ENCODE results near the gene SLC44A2.

SLC44A2 gene

DNA sequence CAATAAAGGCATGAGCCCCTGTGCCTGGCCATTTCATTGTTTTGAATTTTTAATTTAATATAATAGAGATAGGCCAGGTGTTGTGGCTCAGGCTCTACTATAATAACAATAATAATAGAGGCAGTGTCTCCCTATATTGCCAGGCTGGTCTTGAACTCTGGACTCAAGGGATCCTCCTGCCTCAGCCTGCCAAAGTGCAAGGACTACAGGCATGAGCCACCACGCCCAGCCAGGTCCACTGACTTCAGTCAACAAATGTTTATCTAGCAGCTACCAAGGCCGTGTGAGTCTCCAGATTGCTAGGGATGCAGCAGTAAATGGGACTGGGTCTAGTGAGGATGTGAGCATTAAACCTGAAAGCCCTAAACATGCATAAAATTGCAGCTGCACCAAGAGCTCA lies 15.0 kb downstream of the SLC44A2 start:
- H3K4me3 ChIP-seq (ENCODE audit: control insufficient read depth, low read depth, low read length): no peak overlapping the region
- TF ChIP-seq, protein P1, sequence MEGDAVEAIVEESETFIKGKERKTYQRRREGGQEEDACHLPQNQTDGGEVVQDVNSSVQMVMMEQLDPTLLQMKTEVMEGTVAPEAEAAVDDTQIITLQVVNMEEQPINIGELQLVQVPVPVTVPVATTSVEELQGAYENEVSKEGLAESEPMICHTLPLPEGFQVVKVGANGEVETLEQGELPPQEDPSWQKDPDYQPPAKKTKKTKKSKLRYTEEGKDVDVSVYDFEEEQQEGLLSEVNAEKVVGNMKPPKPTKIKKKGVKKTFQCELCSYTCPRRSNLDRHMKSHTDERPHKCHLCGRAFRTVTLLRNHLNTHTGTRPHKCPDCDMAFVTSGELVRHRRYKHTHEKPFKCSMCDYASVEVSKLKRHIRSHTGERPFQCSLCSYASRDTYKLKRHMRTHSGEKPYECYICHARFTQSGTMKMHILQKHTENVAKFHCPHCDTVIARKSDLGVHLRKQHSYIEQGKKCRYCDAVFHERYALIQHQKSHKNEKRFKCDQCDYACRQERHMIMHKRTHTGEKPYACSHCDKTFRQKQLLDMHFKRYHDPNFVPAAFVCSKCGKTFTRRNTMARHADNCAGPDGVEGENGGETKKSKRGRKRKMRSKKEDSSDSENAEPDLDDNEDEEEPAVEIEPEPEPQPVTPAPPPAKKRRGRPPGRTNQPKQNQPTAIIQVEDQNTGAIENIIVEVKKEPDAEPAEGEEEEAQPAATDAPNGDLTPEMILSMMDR (IDR thresholded peaks at IDR 0.05; ENCODE audit: control insufficient read depth, insufficient read depth, low read depth, low read length, missing control alignments): no peak
- DNase-seq (ENCODE audit: low read depth): no peak

DNA sequence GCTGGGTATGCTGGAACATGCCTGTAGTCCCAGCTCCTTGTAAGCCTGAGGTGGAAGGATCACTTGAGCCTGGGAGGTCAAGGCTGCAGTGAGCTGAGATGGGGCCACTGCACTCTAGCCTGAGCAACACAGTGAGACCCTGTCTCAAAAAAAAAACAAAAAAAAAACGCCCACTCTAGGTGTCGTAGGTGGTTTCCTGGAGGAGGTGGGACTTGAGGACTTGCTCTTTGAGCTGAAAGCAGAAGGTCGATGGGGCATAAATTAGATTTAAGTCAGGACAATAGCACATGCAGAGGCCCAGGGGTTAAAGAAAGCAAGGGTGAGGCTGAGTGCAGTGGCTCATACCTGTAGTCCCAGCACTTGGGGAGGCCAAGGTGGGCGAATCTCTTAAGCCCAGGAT lies 15.9 kb downstream of the SLC44A2 start:
- no peak overlapping the region for H3K4me3 ChIP-seq (ENCODE audit: control insufficient read depth, low read depth, low read length)
- DNase-seq (ENCODE audit: low read depth): no peak

DNA sequence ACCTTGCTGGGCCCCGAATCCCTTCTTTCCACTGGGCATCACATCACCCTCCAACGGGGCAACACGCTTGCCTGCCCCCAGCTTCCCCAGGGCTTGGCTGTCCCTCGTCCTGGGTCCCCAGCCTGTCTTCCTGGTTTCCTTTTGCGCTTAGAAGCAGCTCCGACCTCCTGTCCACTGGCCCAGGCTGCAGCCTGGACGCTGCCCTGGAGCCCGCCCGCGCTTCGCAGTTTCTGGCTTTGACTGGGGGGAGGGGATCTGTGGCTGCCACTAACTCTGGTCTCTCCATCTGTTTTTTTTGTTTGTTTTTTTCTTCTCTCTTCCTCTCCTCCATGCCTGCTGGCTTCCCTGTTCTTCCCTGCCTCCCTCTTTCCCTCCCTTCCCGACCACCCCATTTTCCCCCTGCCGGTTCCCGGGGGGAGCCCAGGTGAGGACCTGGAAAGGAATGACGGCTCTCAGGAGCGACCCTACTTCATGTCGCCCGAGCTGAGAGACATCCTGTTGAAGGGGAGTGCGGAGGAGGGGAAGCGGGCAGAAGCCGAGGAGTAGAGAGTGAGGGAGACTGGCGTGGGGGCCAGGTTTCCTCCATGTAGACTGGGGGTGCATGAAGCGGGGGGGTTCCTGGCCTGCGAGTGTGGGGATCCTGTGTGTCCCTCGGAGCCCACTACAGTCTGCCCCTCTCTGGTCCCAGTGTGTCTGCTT lies 17.3 kb downstream of the SLC44A2 start:
- no peak for DNase-seq (ENCODE audit: low read depth)
- TF ChIP-seq, protein P1 (IDR thresholded peaks at IDR 0.05; ENCODE audit: control insufficient read depth, insufficient read depth, low read depth, low read length, missing control alignments): no peak
- no peak overlapping the region for H3K4me3 ChIP-seq (ENCODE audit: control insufficient read depth, low read depth, low read length)

More for the DNA sequence above, 15.9 kb downstream of the SLC44A2 start:
- TF ChIP-seq, protein P1 (IDR thresholded peaks at IDR 0.05; ENCODE audit: control insufficient read depth, insufficient read depth, low read depth, low read length, missing control alignments): no peak

DNA sequence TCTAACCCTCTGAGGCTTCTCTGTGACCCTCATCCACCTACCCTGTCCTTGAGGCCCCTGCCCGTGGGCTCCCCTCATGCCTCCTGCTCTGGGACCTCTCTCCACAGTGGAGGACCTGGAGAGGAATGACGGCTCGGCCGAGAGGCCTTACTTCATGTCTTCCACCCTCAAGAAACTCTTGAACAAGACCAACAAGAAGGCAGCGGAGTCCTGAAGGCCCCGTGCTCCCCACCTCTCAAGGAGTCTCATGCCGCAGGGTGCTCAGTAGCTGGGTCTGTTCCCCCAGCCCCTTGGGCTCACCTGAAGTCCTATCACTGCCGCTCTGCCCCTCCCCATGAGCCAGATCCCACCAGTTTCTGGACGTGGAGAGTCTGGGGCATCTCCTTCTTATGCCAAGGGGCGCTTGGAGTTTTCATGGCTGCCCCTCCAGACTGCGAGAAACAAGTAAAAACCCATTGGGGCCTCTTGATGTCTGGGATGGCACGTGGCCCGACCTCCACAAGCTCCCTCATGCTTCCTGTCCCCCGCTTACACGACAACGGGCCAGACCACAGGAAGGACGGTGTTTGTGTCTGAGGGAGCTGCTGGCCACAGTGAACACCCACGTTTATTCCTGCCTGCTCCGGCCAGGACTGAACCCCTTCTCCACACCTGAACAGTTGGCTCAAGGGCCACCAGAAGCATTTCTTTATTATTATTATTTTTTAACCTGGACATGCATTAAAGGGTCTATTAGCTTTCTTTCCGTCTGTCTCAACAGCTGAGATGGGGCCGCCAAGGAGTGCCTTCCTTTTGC lies 18.0 kb downstream of the SLC44A2 start:
- TF ChIP-seq, protein P1 (IDR thresholded peaks at IDR 0.05; ENCODE audit: control insufficient read depth, insufficient read depth, low read depth, low read length, missing control alignments): no peak
- DNase-seq (ENCODE audit: low read depth): no peak
- H3K4me3 ChIP-seq (ENCODE audit: control insufficient read depth, low read depth, low read length): no peak overlapping the region

DNA sequence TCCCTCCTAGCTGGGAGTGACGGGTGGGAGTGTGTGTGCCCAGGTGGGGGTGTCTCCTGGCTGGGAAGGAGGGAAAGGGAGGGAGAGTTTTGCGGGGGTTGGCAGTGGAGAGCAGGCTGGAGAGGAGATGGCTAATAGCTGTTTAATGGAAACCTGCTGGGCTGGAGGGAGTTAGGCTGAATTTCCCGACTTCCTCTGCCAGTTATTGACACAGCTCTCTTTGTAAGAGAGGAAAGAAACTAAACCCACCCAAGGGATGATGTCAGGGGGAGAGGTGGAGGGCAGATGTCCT lies 18.6 kb downstream of the SLC44A2 start:
- TF ChIP-seq, protein P1 (IDR thresholded peaks at IDR 0.05; ENCODE audit: control insufficient read depth, insufficient read depth, low read depth, low read length, missing control alignments): no peak
- H3K4me3 ChIP-seq (ENCODE audit: control insufficient read depth, low read depth, low read length): no peak overlapping the region
- DNase-seq (ENCODE audit: low read depth): no peak

DNA sequence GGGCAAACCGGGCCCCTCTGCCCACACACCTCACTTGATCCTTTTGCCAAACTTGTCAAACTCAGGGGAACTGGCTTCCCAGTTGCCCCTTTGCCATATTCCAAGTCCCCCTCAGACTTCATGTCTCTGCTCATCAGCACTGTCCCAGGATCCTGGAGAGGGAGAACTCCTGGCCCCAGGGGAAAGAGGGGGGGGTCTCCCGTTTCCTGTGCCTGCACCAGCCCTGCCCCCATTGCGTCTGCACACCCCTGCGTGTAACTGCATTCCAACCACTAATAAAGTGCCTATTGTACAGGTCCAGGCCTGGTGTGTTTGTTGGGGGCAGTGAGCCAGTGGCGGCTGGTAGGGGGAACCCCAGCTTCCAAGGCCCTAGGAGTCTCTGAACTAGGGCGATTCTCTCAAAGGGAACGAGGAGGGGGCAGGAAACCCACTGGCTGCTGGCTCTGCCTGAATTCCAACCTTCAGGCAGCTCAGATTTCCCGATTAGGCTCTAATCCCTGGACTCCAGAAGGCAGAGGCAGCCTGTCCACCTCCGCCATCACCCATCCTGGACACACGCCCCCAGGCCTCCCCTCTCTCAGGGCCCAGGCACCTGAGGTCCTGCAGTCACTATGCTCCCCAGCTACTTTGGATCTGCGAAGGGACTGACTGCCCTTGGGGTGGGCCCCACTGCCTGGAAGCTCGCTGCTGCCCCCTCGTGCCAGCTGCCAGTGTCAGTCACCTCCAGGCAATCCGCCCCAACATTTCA lies 19.1 kb downstream of the SLC44A2 start:
- DNase-seq (ENCODE audit: low read depth): peak; percentile 25
- no peak overlapping the region for H3K4me3 ChIP-seq (ENCODE audit: control insufficient read depth, low read depth, low read length)
- TF ChIP-seq, protein P1 (IDR thresholded peaks at IDR 0.05; ENCODE audit: control insufficient read depth, insufficient read depth, low read depth, low read length, missing control alignments): peak; percentile 96
